Activated naive CD4-positive, alpha-beta T cell treated with anti-CD3 and anti-CD28 coated beads for 36 hours (primary cell): ENCODE data around the gene TRRAP. TPM values are rescaled to one million over a fixed set of nuclear protein-coding genes. Genes with fewer than 3 reads are reported as not detected.
A peak's percentile ranks its signal among the peaks of the same experiment; 100 is the strongest.
"Not testable (repeated sequence)": the region's sequence is repeated elsewhere in the genome, so short reads cannot be mapped to it uniquely, and the experiment has no call there.

Experiments
- CTCF ChIA-PET: fragments of 350-600 bp; sonication (Branson Sonifier 250); formaldehyde crosslinking; loops from one replicate; lab custom pipeline; 2021; ENCODE audit warnings: antibody characterized with exemption; lab: Charles Lee
- DNase-seq: peaks from one replicate; pipeline ENCODE4 v3.0.0-alpha.2; 2020
- H3K27ac Mint-ChIP-seq: one replicate; pipeline ENCODE4 v1.8.0; 2021; ENCODE audit warnings: mild to moderate bottlenecking, mixed read lengths
- H3K27me3 Mint-ChIP-seq: one replicate; pipeline ENCODE4 v1.8.0; 2021; ENCODE audit warnings: low read depth, mixed read lengths
- H3K36me3 Mint-ChIP-seq: one replicate; pipeline ENCODE4 v1.8.0; 2021; ENCODE audit warnings: low read depth, mixed read lengths
- H3K4me1 Mint-ChIP-seq: one replicate; pipeline ENCODE4 v1.8.0; 2021; ENCODE audit warnings: low read depth, mixed read lengths
- H3K4me3 Mint-ChIP-seq: one replicate; pipeline ENCODE4 v1.8.0; 2021; ENCODE audit warnings: mild to moderate bottlenecking, moderate library complexity, mixed read lengths
- H3K9me3 Mint-ChIP-seq: one replicate; pipeline ENCODE4 v1.8.0; 2021; ENCODE audit warnings: mixed read lengths
- intact Hi-C: fragments of 100-400 bp; cut with micrococcal nuclease; formaldehyde crosslinking; loops from one replicate; pipeline ENCODE4 v1.15.1; 2023
- total RNA-seq, 2 experiments: library from RNA; stranded (reverse); gene quantifications; one replicate each; pipeline ENCODE4 v1.2.3, GENCODE V29; 2021

Gene TRRAP
- total RNA-seq, 2 experiments from 2014 or later, result 33.5 to 37.4 TPM

- Mint-ChIP-seq H3K9me3 (no peaks in the 10 kb centered on the region), H3K36me3 (no peaks in the 10 kb centered on the region), H3K4me3 (peak overlapping the region; percentile 12), H3K27me3 (peaks cover 9% of the 10 kb centered on the region), H3K27ac (no peak overlapping the region), H3K4me1 (no peaks in the 10 kb centered on the region)
- intact Hi-C loops, result no loop called here
- CTCF ChIA-PET, result interaction anchor here (1.6 kb wide), 1 partner anchor 28 kb away, joined by 6 read pairs; no protein-coding TSS in a partner anchor
- no peak for DNase-seq
These were observed 9.2 kb upstream of the TRRAP start for GRCh38 chr7:98869027-98869596.

- H3K27me3 Mint-ChIP-seq, result peaks cover 9% of the 10 kb centered on the region
- CTCF ChIA-PET, result interaction anchor here (0.6 to 1.6 kb wide), 3 partner anchors 28 to 451 kb away, joined by 3 to 6 read pairs (median 3); no protein-coding TSS in a partner anchor
- intact Hi-C loops, result loop anchor here (1.0 kb wide), 1 partner anchor 10 kb away; no protein-coding TSS in a partner anchor
- H3K4me3 Mint-ChIP-seq, result peak within 1 kb of the TSS; percentile 69
- no peaks in the 10 kb centered on the region for H3K4me1 Mint-ChIP-seq
- no peak within 1 kb of the TSS for H3K27ac Mint-ChIP-seq
- H3K36me3 Mint-ChIP-seq, result no peaks in the 10 kb centered on the region
- no peaks in the 10 kb centered on the region for H3K9me3 Mint-ChIP-seq
- no peak for DNase-seq
These were observed 8.7 kb upstream of the TRRAP start, which contains the start of gene TMEM130 for GRCh38 chr7:98869597-98870120. Gene TMEM130 (minus strand): TSS chr7:98870014. CDS start chr7:98869861, 153 bp downstream.

GRCh38 chr7:98870121-98870651 lies 8.1 kb upstream of the TRRAP start:
- H3K4me1 Mint-ChIP-seq, result no peaks in the 10 kb centered on the region
- DNase-seq, result peak; percentile 85
- no peaks in the 10 kb centered on the region for H3K36me3 Mint-ChIP-seq
- H3K27ac Mint-ChIP-seq, result no peak overlapping the region
- intact Hi-C loops, result loop anchor here (1.0 kb wide), 1 partner anchor 9 kb away; no protein-coding TSS in a partner anchor
- H3K9me3 Mint-ChIP-seq, result no peaks in the 10 kb centered on the region
- H3K27me3 Mint-ChIP-seq, result peaks cover 9% of the 10 kb centered on the region
- CTCF ChIA-PET, result interaction anchor here (0.6 to 1.6 kb wide), 4 partner anchors 29 to 452 kb away, joined by 3 to 6 read pairs (median 3); no protein-coding TSS in a partner anchor
- H3K4me3 Mint-ChIP-seq, result peak overlapping the region; percentile 69

- peak overlapping the region; percentile 69 for H3K4me3 Mint-ChIP-seq
- no peaks in the 10 kb centered on the region for H3K9me3 Mint-ChIP-seq
- peaks cover 9% of the 10 kb centered on the region for H3K27me3 Mint-ChIP-seq
- H3K36me3 Mint-ChIP-seq, result no peaks in the 10 kb centered on the region
- CTCF ChIA-PET, result interaction anchor here (0.6 to 1.6 kb wide), 4 partner anchors 30 to 435 kb away, joined by 3 to 6 read pairs (median 3); no protein-coding TSS in a partner anchor
- no peak overlapping the region for H3K27ac Mint-ChIP-seq
- DNase-seq, result no peak
- no peaks in the 10 kb centered on the region for H3K4me1 Mint-ChIP-seq
- intact Hi-C loops, result loop anchor here (1.0 kb wide), 1 partner anchor 8 kb away; no protein-coding TSS in a partner anchor
These were observed 7.4 kb upstream of the TRRAP start for GRCh38 chr7:98870807-98871491.

- Mint-ChIP-seq H3K36me3 (no peaks in the 10 kb centered on the region), H3K27ac (no peak overlapping the region), H3K4me1 (no peaks in the 10 kb centered on the region), H3K27me3 (peaks cover 9% of the 10 kb centered on the region), H3K9me3 (no peaks in the 10 kb centered on the region), H3K4me3 (no peak overlapping the region)
- CTCF ChIA-PET, result interaction anchor here (0.6 to 1.3 kb wide), 6 partner anchors 9 to 311 kb away, joined by 3 to 7 read pairs (median 4); no protein-coding TSS in a partner anchor
- peak; percentile 42 for DNase-seq
- intact Hi-C loops, result loop anchor here (2.0 kb wide), 1 partner anchor 42 kb away; no protein-coding TSS in a partner anchor
These were observed 5.9 kb upstream of the TRRAP start for GRCh38 chr7:98872328-98872924.

GRCh38 chr7:98873610-98874009 lies 4.7 kb upstream of the TRRAP start:
- not testable (repeated sequence) for H3K27ac Mint-ChIP-seq, DNase-seq, H3K27me3 Mint-ChIP-seq, H3K4me1 Mint-ChIP-seq, H3K36me3 Mint-ChIP-seq, H3K9me3 Mint-ChIP-seq, H3K4me3 Mint-ChIP-seq
- intact Hi-C loops, result loop anchor here (2.0 kb wide), 1 partner anchor 43 kb away; no protein-coding TSS in a partner anchor
- CTCF ChIA-PET, result interaction anchor here (0.7 kb wide), 1 partner anchor 32 kb away, joined by 3 read pairs; no protein-coding TSS in a partner anchor

- intact Hi-C loops, result loop anchor here (5.0 kb wide), 1 partner anchor 903 kb away; no protein-coding TSS in a partner anchor
- CTCF ChIA-PET, result no interaction called here
- peaks cover 4% of the 10 kb centered on the region for H3K27me3 Mint-ChIP-seq
These were observed 3.4 kb upstream of the TRRAP start for GRCh38 chr7:98874942-98875341.

GRCh38 chr7:98875501-98875900 lies 2.8 kb upstream of the TRRAP start:
- peaks cover under 1% of the 10 kb centered on the region for H3K27me3 Mint-ChIP-seq
- peaks cover 9% of the 10 kb centered on the region for H3K4me1 Mint-ChIP-seq
- DNase-seq, result no peak
- no peak overlapping the region for H3K27ac Mint-ChIP-seq
- CTCF ChIA-PET, result no interaction called here
- H3K36me3 Mint-ChIP-seq, result peaks cover 2% of the 10 kb centered on the region
- no peaks in the 10 kb centered on the region for H3K9me3 Mint-ChIP-seq
- intact Hi-C loops, result loop anchor here (5.0 kb wide), 1 partner anchor 903 kb away; no protein-coding TSS in a partner anchor
- no peak overlapping the region for H3K4me3 Mint-ChIP-seq

More at GRCh38 chr7:98874942-98875341, 3.4 kb upstream of the TRRAP start:
- Mint-ChIP-seq H3K4me3 (no peak overlapping the region), H3K36me3 (peaks cover 2% of the 10 kb centered on the region), H3K9me3 (no peaks in the 10 kb centered on the region), H3K27ac (no peak overlapping the region), H3K4me1 (peaks cover 3% of the 10 kb centered on the region)
- DNase-seq, result no peak

GRCh38 chr7:98877146-98877545 lies 1.2 kb upstream of the TRRAP start:
- DNase-seq, result no peak
- H3K9me3 Mint-ChIP-seq, result no peaks in the 10 kb centered on the region
- H3K27ac Mint-ChIP-seq, result no peak overlapping the region
- H3K36me3 Mint-ChIP-seq, result peaks cover 9% of the 10 kb centered on the region
- H3K4me3 Mint-ChIP-seq, result peak overlapping the region; percentile 41
- intact Hi-C loops, result loop anchor here (5.0 kb wide), 1 partner anchor 905 kb away; no protein-coding TSS in a partner anchor
- H3K4me1 Mint-ChIP-seq, result peaks cover 25% of the 10 kb centered on the region
- CTCF ChIA-PET, result no interaction called here
- H3K27me3 Mint-ChIP-seq, result no peaks in the 10 kb centered on the region

GRCh38 chr7:98877692-98878364 lies 504 bp upstream of the TRRAP start:
- Mint-ChIP-seq H3K4me3 (peak overlapping the region; percentile 47), H3K27me3 (no peaks in the 10 kb centered on the region), H3K27ac (peak overlapping the region; percentile 24), H3K36me3 (peaks cover 16% of the 10 kb centered on the region), H3K4me1 (peaks cover 28% of the 10 kb centered on the region), H3K9me3 (no peaks in the 10 kb centered on the region)
- intact Hi-C loops, result loop anchor here (1.0 to 5.0 kb wide), 5 partner anchors 265 to 906 kb away; partner anchors contain the start of genes ARPC1A and TECPR1
- CTCF ChIA-PET, result interaction anchor here (0.7 to 2.1 kb wide), 7 partner anchors 9 to 477 kb away, joined by 3 to 5 read pairs (median 3); partner anchors contain the start of gene BAIAP2L1
- DNase-seq, result no peak
